Transverse colon (tissue), 4 donors: ENCODE data around the gene PDE2A. TPM values are rescaled to one million over a fixed set of nuclear protein-coding genes. Genes with fewer than 3 reads are reported as not detected.

Experiments used
- DNase-seq: peaks from one replicate; pipeline ENCODE4 v3.0.0-alpha.2; 2019
- H3K27ac ChIP-seq, 4 donors: fragments of 200-600 bp; sonication (generic); 2 replicates each; pipeline ENCODE4 v1.5.1; 2016 to 2018; ENCODE audit warnings: inconsistent platforms in 4 of 4
- H3K27me3 ChIP-seq: fragments of 200-600 bp; sonication (generic); 2 replicates; pipeline ENCODE4 v1.5.1; 2017; ENCODE audit warnings: inconsistent platforms
- H3K36me3 ChIP-seq, 4 donors: fragments of 200-600 bp; sonication (generic); 2 replicates each; pipeline ENCODE4 v1.5.1; 2017 to 2019; ENCODE audit warnings: inconsistent platforms in 4 of 4
- H3K4me1 ChIP-seq, 4 donors: fragments of 200-600 bp; sonication (generic); 2 replicates each; pipeline ENCODE4 v1.5.1; 2017 to 2020; ENCODE audit warnings: inconsistent platforms in 4 of 4
- H3K4me3 ChIP-seq, 4 donors: fragments of 200-600 bp; sonication (generic); 1 replicate in 1 of 4; 2 replicates in 3 of 4; pipeline versions ENCODE4 v1.5.1 to v1.6.1; 2017 to 2019; ENCODE audit warnings: inconsistent platforms in 4 of 4
- H3K9me3 ChIP-seq, 2 donors: fragments of 200-600 bp; sonication (generic); 2 replicates each; pipeline ENCODE4 v1.5.1; 2017 to 2019; ENCODE audit warnings: inconsistent platforms in 2 of 2
- EP300 ChIP-seq: sonication (generic); formaldehyde crosslinking; IDR thresholded peaks from one replicate; pipeline ENCODE4 v1.6.1; 2017; ENCODE audit warnings: antibody characterized with exemption, low read depth
- POLR2A ChIP-seq: fragments of 450-650 bp; IDR thresholded peaks from one replicate; pipeline ENCODE4 v1.6.1; 2016; ENCODE audit warnings: antibody characterized with exemption, mild to moderate bottlenecking, moderate library complexity
- POLR2AphosphoS5 ChIP-seq, 3 donors: sonication (generic); formaldehyde crosslinking; IDR thresholded peaks; one replicate each; pipeline ENCODE4 v1.6.1; 2016; ENCODE audit warnings: antibody characterized with exemption in 3 of 3
- WGBS, 2 donors: methylation state at CpG; one replicate each; pipeline ENCODE4 v1.1.5; 2018; ENCODE audit warnings: low coverage in 1 of 2; 5-methylcytosine and 5-hydroxymethylcytosine counted together
- in situ Hi-C, 4 donors: fragments of 200-750 bp; cut with MboI; loops; one replicate each; pipeline versions ENCODE4 v1.15.0 to v1.15.1; 2017; ENCODE audit warnings: low sequenced_read_pairs in 3 of 4, low pct_ligation_motif_present in 1 of 4, low pct_unique_long_range_greater_than_20kb in 1 of 4
- intact Hi-C: fragments of 100-400 bp; cut with DNase I; formaldehyde crosslinking; loops from one replicate; pipeline ENCODE4 v1.15.1; 2023; ENCODE audit warnings: low total_unique reads
- total RNA-seq, 4 donors: library from RNA; depleted of rRNA; stranded (reverse); fragments of >200 nt; gene quantifications; one replicate each; pipeline ENCODE4 v1.1.0, GENCODE V29; 2016
- TF ChIP-seq, protein P1 (sequence below), 5 experiments: fragments of 200-600 bp in 3 of 5; fragments of 450-650 bp in 2 of 5; sonication (generic) in 3 of 5; IDR thresholded peaks; 1 replicate in 2 of 5; 2 replicates in 3 of 5; pipeline ENCODE4 v1.5.1; 2016 to 2017; ENCODE audit warnings: antibody characterized with exemption in 5 of 5, inconsistent platforms in 3 of 5, mild to moderate bottlenecking in 2 of 5, moderate library complexity in 1 of 5

The PDE2A gene
- total RNA-seq, 4 donors from 2014 or later: 6.6 to 41.9 (median 17.1) TPM

DNA sequence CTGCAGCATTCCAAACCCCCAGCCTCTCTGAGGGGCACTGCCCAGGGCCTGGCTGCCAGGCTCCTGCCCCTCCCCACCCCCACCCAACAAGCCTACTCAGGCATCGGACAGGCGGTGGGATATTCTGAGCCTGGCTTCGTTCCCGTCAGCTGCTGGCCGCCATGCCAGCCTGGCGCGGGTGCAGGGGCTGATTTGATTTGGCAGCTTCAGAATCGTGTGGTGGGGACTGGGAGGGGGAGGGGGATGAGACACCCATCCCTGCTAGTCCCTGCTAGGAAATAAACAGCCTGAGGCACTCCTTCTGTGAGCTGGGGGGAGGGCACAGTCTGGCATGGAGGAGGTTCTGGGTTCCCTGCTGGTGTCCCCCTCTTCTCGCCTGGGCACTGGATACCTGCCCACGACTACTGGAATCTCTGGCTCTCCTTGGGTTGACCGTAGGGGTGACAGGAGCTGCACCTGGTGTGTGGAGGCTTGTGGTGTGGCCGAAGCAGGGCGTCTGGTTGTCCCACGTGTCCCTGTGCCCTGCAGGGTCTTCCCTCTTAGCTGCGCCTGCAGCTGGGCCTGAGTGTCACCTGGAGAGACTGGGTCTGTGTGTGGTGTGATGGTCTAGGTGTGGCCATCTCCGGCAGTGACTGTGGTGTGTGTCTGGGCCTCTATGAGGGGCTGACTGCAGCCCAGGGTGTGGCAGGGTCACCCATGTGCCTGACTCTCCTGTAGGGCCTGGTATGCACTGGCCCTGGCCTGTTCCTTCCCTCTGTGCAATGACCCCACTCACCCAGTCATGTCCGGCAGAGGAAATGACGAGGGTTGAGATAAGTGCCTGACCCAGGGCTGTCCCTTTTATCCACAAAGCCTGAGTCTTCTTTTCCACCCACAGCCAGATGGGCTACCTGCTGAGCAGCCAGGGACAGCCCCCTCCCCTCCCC, 42.2 kb downstream of the PDE2A start:
- Histone ChIP-seq H3K27ac (peak overlapping the region; percentile 68 to 87 (median 82)), H3K27me3 (no peaks in the 10 kb centered on the region), H3K36me3 (no peaks in the 10 kb centered on the region), H3K9me3 (no peaks in the 10 kb centered on the region), H3K4me1 (peaks cover 24 to 46% (median 33%) of the 10 kb centered on the region in 4 donors), H3K4me3 (no peak overlapping the region)
- no peak for DNase-seq
- WGBS, 2 donors: 67% methylated on average over 18 of the region's 18 CpGs; no CpG with 5 or more reads in 1 of the 2 donors
- TF ChIP-seq EP300 (no peak), POLR2AphosphoS5 (IDR thresholded peaks at IDR 0.05) (no peak), POLR2A (no peak)
- TF ChIP-seq, protein P1, sequence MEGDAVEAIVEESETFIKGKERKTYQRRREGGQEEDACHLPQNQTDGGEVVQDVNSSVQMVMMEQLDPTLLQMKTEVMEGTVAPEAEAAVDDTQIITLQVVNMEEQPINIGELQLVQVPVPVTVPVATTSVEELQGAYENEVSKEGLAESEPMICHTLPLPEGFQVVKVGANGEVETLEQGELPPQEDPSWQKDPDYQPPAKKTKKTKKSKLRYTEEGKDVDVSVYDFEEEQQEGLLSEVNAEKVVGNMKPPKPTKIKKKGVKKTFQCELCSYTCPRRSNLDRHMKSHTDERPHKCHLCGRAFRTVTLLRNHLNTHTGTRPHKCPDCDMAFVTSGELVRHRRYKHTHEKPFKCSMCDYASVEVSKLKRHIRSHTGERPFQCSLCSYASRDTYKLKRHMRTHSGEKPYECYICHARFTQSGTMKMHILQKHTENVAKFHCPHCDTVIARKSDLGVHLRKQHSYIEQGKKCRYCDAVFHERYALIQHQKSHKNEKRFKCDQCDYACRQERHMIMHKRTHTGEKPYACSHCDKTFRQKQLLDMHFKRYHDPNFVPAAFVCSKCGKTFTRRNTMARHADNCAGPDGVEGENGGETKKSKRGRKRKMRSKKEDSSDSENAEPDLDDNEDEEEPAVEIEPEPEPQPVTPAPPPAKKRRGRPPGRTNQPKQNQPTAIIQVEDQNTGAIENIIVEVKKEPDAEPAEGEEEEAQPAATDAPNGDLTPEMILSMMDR (IDR thresholded peaks at IDR 0.05): no peak
- in situ Hi-C loops: no loop called here
- intact Hi-C loops: no loop called here

DNA sequence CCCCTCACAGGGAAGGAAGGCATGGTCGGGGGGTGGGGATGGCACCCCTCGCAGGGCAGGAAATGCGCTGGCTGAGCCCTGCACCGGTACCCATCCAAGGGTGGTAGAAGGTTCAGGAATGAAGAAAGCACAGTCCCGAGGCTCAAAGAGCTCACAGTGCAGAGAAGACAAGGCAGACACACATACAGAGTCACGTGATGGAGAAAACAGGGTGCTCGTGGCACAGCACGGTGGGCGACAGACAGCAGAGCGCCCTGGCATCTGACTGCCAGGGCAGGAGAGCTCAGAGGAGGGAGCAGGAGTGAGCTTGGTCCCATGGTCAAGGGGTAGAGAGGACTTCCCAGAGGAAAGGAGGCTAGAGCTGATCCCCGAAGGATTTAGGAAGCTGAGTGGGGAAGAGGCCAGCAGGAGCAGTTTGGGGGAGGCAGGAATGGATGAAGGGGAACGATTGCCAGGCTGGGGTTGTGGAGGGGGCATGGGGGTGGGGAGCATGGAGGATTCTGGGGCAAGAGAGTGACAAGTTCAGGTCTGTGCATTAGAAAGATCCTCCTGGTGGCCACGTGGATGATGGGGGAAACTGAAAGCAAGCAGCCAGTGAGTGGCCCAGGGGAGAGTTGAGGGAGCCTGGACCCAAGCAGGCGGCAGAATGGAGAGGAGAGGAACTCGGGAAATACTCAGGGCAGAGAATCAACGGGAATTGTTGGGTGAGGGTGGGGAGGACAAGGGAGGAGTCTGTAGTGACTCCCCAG, 43.9 kb downstream of the PDE2A start:
- no peak for DNase-seq
- peak overlapping the region; percentile 68 to 87 (median 82) for H3K27ac ChIP-seq
- intact Hi-C loops (no loop called here), in situ Hi-C loops (no loop called here)
- peaks cover 42 to 64% (median 49%) of the 10 kb centered on the region in 4 donors for H3K4me1 ChIP-seq
- WGBS, 2 donors: 58 to 64% methylated on average over 7 to 16 of the region's 16 CpGs
- TF ChIP-seq, protein P1 (IDR thresholded peaks at IDR 0.05): no peak
- TF ChIP-seq POLR2AphosphoS5 (IDR thresholded peaks at IDR 0.05) (no peak), POLR2A (no peak), EP300 (no peak)
- no peaks in the 10 kb centered on the region for H3K27me3 ChIP-seq
- H3K4me3 ChIP-seq: no peak overlapping the region
- H3K36me3 ChIP-seq: no peaks in the 10 kb centered on the region
- H3K9me3 ChIP-seq: no peaks in the 10 kb centered on the region

DNA sequence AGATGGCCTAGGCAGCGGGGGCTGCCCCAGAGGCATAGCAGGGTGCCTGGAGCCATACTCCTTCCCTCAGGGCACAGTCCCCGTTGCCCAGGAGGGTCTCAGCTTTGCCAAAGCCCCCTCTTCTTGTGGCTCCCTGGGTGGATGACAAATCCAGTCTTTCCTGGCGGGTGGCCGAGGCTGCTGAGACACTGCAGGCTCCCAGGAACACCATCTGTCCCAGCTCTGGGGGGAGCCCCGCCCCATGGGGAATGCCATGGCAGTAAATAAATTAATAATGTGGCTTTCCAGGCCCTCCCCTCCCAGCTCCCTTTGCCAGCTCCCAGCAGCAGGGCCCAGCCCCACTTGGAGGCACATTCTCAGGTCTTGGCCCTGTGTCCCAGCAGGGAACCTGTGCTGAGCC, 45.0 kb downstream of the PDE2A start:
- WGBS, 2 donors: 62% methylated on average over 5 of the region's 5 CpGs; no CpG with 5 or more reads in 1 of the 2 donors
- H3K27ac ChIP-seq: peak overlapping the region; percentile 68 to 87 (median 82)
- no peaks in the 10 kb centered on the region for H3K27me3 ChIP-seq
- in situ Hi-C loops: no loop called here
- H3K4me3 ChIP-seq: no peak overlapping the region
- intact Hi-C loops: no loop called here
- peaks cover 47 to 70% (median 54%) of the 10 kb centered on the region in 4 donors for H3K4me1 ChIP-seq
- H3K36me3 ChIP-seq: no peaks in the 10 kb centered on the region
- no peaks in the 10 kb centered on the region for H3K9me3 ChIP-seq
- DNase-seq: peak; percentile 67
- TF ChIP-seq EP300: no peak
- TF ChIP-seq, protein P1 (IDR thresholded peaks at IDR 0.05): no peak
- peak; percentile 64 to 82 (median 67) for TF ChIP-seq POLR2AphosphoS5 (IDR thresholded peaks at IDR 0.05)
- no peak for TF ChIP-seq POLR2A
